H1 (cell line): Measurements from ENCODE around the gene AATK.

Source experiments
- CHD2 ChIP-seq: IDR thresholded peaks from 2 replicates; pipeline ENCODE4 v1.6.1; 2012; ENCODE audit warnings: low read length, improper control_type of control experiment
- FOSL1 ChIP-seq: IDR thresholded peaks from 2 replicates; pipeline ENCODE4 v1.6.1; 2011; ENCODE audit warnings: mild to moderate bottlenecking, low read depth, low read length, moderate library complexity; ENCODE audit not compliant: insufficient read depth
- HDAC2 ChIP-seq, 2 experiments: fragments of 300-600 bp in 1 of 2; sonication (generic) in 1 of 2; IDR thresholded peaks; 2 replicates each; pipeline ENCODE4 v1.6.1; 2011 to 2012; ENCODE audit warnings: low read depth in 2 of 2, low read length in 2 of 2, mild to moderate bottlenecking in 2 of 2, moderate library complexity in 2 of 2, borderline replicate concordance in 1 of 2, inconsistent platforms in 1 of 2
- POLR2A ChIP-seq, 2 experiments: IDR thresholded peaks; 1 replicate in 1 of 2; 2 replicates in 1 of 2; pipeline ENCODE4 v1.6.1; 2011; ENCODE audit warnings: low read depth in 2 of 2, low read length in 2 of 2, mild to moderate bottlenecking in 2 of 2; ENCODE audit errors: control extremely low read depth in 1 of 2
- TF ChIP-seq, protein P1 (sequence below), 3 experiments: IDR thresholded peaks; 1 replicate in 2 of 3; 2 replicates in 1 of 3; pipeline versions ENCODE4 v1.5.1 to v1.6.1; 2011; ENCODE audit warnings: low read length in 3 of 3, mild to moderate bottlenecking in 3 of 3, inconsistent platforms in 2 of 3, low read depth in 1 of 3, moderate library complexity in 1 of 3; ENCODE audit not compliant: insufficient read depth in 1 of 3; ENCODE audit errors: control extremely low read depth in 1 of 3

DNA sequence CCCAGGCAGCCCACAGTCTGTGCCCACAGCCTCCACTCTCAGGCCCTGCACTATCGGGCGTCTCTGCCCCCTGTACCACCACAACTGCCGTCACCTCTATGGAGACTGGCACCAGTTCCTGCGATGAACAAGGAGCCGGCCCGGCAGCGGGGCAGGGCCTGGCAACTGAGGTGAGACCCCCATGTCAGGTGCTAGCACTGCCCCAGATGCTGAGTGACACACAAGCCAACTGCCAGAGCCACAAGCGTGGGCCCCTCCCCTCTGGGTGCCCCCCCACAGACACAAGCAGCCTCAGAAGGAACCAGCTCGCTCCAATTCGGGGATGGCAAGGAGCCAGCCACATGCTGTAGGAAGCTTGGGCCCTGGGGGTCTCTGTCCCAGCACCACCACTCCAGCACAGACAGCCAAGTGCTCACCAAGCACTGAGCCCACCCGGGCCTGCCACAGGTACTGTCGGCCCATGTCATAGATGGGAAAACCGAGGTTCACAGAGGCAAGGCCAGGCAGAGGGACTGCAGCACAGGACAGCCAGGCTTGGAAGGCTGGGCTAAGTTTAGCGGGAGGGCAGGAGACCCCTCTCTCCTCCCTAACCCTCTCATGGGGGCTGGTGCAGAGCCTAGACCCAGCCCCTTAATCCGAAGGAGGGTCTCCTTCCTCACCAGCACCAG lies 2.2 kb downstream of the AATK start:
- TF ChIP-seq POLR2A (IDR thresholded peaks at IDR 0.05; ENCODE audit: control extremely low read depth in 1 of 2, low read depth in 2 of 2, low read length in 2 of 2) (no peak), FOSL1 (no peak), HDAC2 (IDR thresholded peaks at IDR 0.05; ENCODE audit: borderline replicate concordance in 1 of 2, low read depth in 2 of 2, low read length in 2 of 2) (no peak), CHD2 (no peak)
- TF ChIP-seq, protein P1, sequence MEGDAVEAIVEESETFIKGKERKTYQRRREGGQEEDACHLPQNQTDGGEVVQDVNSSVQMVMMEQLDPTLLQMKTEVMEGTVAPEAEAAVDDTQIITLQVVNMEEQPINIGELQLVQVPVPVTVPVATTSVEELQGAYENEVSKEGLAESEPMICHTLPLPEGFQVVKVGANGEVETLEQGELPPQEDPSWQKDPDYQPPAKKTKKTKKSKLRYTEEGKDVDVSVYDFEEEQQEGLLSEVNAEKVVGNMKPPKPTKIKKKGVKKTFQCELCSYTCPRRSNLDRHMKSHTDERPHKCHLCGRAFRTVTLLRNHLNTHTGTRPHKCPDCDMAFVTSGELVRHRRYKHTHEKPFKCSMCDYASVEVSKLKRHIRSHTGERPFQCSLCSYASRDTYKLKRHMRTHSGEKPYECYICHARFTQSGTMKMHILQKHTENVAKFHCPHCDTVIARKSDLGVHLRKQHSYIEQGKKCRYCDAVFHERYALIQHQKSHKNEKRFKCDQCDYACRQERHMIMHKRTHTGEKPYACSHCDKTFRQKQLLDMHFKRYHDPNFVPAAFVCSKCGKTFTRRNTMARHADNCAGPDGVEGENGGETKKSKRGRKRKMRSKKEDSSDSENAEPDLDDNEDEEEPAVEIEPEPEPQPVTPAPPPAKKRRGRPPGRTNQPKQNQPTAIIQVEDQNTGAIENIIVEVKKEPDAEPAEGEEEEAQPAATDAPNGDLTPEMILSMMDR (IDR thresholded peaks at IDR 0.05; ENCODE audit: control extremely low read depth in 1 of 3, insufficient read depth in 1 of 3, low read depth in 1 of 3, low read length in 3 of 3), result no peak
